OCI-LY7 (cell line): ENCODE measurements around the gene ADSS1. TPM values are rescaled to one million over a fixed set of nuclear protein-coding genes. Genes with fewer than 3 reads are reported as not detected.

ENCODE experiments used
- BruUV-seq: library from RNA; stranded (reverse); fragments of 400-500 nt; replicated peaks from 2 replicates; lab custom pipeline; 2021; lab: Mats Ljungman, UMichigan
- CTCF ChIA-PET: fragments of 300-600 bp; sonication (Branson Sonifier 250); formaldehyde crosslinking; loops from one replicate; lab custom pipeline; 2022; ENCODE audit warnings: antibody characterized with exemption; ENCODE audit not compliant: unreplicated experiment; lab: Charles Lee
- POLR2A ChIA-PET: fragments of 300-600 bp; sonication (Branson Sonifier 250); formaldehyde crosslinking; loops from one replicate; lab custom pipeline; 2022; ENCODE audit warnings: antibody characterized with exemption; lab: Charles Lee
- DNase-seq: peaks from one replicate; pipeline ENCODE4 v3.0.0-alpha.2; 2015; ENCODE audit warnings: low spot score
- H2AFZ ChIP-seq: fragments of 200-600 bp; sonication (generic), shearing (Covaris generic); 2 replicates; pipeline ENCODE4 v1.6.1; 2014; ENCODE audit warnings: mild to moderate bottlenecking, antibody characterized with exemption, low read length, moderate library complexity
- H3K27ac ChIP-seq: fragments of 200-600 bp; sonication (generic); 2 replicates; pipeline ENCODE4 v1.5.1; 2014; ENCODE audit warnings: mixed run types, low read depth, mild to moderate bottlenecking, moderate library complexity, low read length, inconsistent platforms; ENCODE audit not compliant: poor library complexity, severe bottlenecking
- H3K36me3 ChIP-seq: fragments of 200-600 bp; sonication (generic); 2 replicates; pipeline ENCODE4 v1.6.1; 2014; ENCODE audit warnings: mild to moderate bottlenecking, antibody characterized with exemption, low read length, moderate library complexity, mixed read lengths; ENCODE audit not compliant: insufficient read depth
- H3K4me1 ChIP-seq: fragments of 200-600 bp; sonication (generic); 2 replicates; pipeline ENCODE4 v1.5.1; 2014; ENCODE audit warnings: mild to moderate bottlenecking, low read length; ENCODE audit not compliant: insufficient read depth, poor library complexity, severe bottlenecking
- H3K4me2 ChIP-seq: fragments of 200-600 bp; sonication (generic); 2 replicates; pipeline ENCODE4 v1.6.1; 2014; ENCODE audit warnings: mild to moderate bottlenecking, low read length
- H3K4me3 ChIP-seq: fragments of 200-600 bp; sonication (generic); 2 replicates; pipeline ENCODE4 v1.5.1; 2014; ENCODE audit warnings: mild to moderate bottlenecking, low read depth, low read length; ENCODE audit not compliant: poor library complexity, severe bottlenecking
- H3K79me2 ChIP-seq: fragments of 200-600 bp; sonication (generic); 2 replicates; pipeline ENCODE4 v1.6.1; 2016; ENCODE audit warnings: low read depth, mild to moderate bottlenecking, low read length, moderate library complexity, mixed read lengths; ENCODE audit not compliant: insufficient read depth
- H3K9me2 ChIP-seq: fragments of 200-600 bp; sonication (generic); 2 replicates; pipeline ENCODE4 v1.6.1; 2016; ENCODE audit warnings: mild to moderate bottlenecking, low read length, mixed read lengths; ENCODE audit not compliant: insufficient read depth
- H3K9me3 ChIP-seq: fragments of 200-600 bp; sonication (generic); 2 replicates; pipeline ENCODE4 v1.6.1; 2014; ENCODE audit warnings: mild to moderate bottlenecking, mixed run types, low read length, mixed read lengths
- H4K20me1 ChIP-seq: fragments of 200-600 bp; sonication (generic); 2 replicates; pipeline ENCODE4 v1.6.1; 2014; ENCODE audit warnings: mild to moderate bottlenecking, antibody characterized with exemption, low read length, moderate library complexity, mixed read lengths; ENCODE audit not compliant: insufficient read depth
- EZH2phosphoT487 ChIP-seq: fragments of 200-600 bp; sonication (generic); IDR thresholded peaks from 2 replicates; pipeline ENCODE4 v1.6.1; 2018; ENCODE audit warnings: low read depth, borderline replicate concordance, mild to moderate bottlenecking, mixed run types, antibody characterized with exemption, low read length, moderate library complexity, mixed read lengths
- intact Hi-C: fragments of 100-400 bp; cut with micrococcal nuclease; formaldehyde crosslinking; loops from one replicate; pipeline ENCODE4 v1.10.0; 2022; ENCODE audit not compliant: unreplicated experiment
- total RNA-seq, 2 experiments: library from RNA; depleted of rRNA in 1 of 2; stranded (reverse); fragments of >200 nt in 1 of 2; shearing (Covaris generic) in 1 of 2; gene quantifications; 2 replicates each; pipeline ENCODE4 v1.2.3, GENCODE V29; 2014 to 2022
- TF ChIP-seq, protein P1 (sequence below): fragments of 200-600 bp; sonication (generic); conservative IDR thresholded peaks from 2 replicates; pipeline ENCODE4 v1.5.1; 2014; ENCODE audit warnings: mild to moderate bottlenecking, antibody characterized with exemption, low read length, moderate library complexity, mixed read lengths

ADSS1 gene
- total RNA-seq, 2 experiments from 2014 or later: 2.8 TPM; not detected in 1

DNA sequence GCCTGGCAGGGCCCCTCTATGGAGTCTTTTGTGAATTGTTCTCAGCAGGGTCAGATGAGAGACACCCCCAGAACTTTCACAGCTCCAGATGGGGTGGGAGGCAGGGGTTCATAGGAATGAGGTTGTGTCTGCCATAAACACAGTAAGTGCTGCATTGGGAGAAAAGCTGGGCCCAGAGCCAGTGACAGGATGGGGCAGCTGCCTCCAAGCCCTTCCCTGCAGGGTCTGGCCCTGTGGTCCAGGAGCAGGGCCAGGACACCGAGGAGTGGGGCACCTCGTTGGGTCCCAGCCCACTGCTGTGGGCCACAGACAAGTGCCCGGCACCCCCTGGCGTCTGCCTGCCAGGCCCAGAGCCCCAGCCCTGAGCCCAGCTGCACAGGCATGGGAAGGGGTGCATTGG, 21.4 kb upstream of the ADSS1 start:
- no peaks in the 10 kb centered on the region for H3K4me1 ChIP-seq

DNA sequence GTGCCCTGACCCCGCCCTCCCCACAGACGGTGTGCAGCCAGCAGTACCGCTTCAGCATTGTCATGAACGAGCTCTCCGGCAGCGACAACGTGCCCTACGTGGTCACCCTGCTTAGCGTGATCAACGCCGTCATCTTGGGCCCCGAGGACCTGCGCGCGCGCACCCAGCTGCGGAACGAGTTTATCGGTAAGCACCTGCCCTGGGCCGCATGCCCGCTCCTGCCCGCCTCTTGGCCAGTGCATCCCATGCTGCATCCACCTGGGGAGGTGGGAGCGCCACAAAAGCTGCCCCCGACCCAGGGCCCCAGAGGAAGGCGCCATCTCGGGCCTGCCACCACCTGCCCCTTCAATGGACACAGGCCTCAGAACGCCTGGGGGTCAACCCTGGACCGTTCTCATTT, 20.8 kb upstream of the ADSS1 start:
- Histone ChIP-seq H4K20me1 (no peaks in the 10 kb centered on the region), H3K36me3 (peaks cover 27% of the 10 kb centered on the region), H3K4me1 (no peaks in the 10 kb centered on the region), H3K27ac (no peak overlapping the region), H3K9me2 (no peaks in the 10 kb centered on the region), H3K4me2 (no peak overlapping the region), H2AFZ (no peak overlapping the region), H3K4me3 (no peak overlapping the region), H3K9me3 (no peaks in the 10 kb centered on the region), H3K79me2 (no peaks in the 10 kb centered on the region)
- intact Hi-C loops: no loop called here
- TF ChIP-seq, protein P1, sequence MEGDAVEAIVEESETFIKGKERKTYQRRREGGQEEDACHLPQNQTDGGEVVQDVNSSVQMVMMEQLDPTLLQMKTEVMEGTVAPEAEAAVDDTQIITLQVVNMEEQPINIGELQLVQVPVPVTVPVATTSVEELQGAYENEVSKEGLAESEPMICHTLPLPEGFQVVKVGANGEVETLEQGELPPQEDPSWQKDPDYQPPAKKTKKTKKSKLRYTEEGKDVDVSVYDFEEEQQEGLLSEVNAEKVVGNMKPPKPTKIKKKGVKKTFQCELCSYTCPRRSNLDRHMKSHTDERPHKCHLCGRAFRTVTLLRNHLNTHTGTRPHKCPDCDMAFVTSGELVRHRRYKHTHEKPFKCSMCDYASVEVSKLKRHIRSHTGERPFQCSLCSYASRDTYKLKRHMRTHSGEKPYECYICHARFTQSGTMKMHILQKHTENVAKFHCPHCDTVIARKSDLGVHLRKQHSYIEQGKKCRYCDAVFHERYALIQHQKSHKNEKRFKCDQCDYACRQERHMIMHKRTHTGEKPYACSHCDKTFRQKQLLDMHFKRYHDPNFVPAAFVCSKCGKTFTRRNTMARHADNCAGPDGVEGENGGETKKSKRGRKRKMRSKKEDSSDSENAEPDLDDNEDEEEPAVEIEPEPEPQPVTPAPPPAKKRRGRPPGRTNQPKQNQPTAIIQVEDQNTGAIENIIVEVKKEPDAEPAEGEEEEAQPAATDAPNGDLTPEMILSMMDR: no peak
- TF ChIP-seq EZH2phosphoT487: no peak
- ChIA-PET POLR2A (no interaction called here), CTCF (no interaction called here)
- BruUV-seq: no TSS peak
- DNase-seq: no peak

More for the DNA sequence above, 21.4 kb upstream of the ADSS1 start:
- peaks cover 27% of the 10 kb centered on the region for H3K36me3 ChIP-seq
- H3K4me3 ChIP-seq: no peak overlapping the region
- intact Hi-C loops: no loop called here
- POLR2A ChIA-PET: no interaction called here
- DNase-seq: no peak
- TF ChIP-seq, protein P1: no peak
- no peak for TF ChIP-seq EZH2phosphoT487
- no peak overlapping the region for H3K4me2 ChIP-seq
- H3K27ac ChIP-seq: no peak overlapping the region
- no peaks in the 10 kb centered on the region for H4K20me1 ChIP-seq
- BruUV-seq: no TSS peak
- H2AFZ ChIP-seq: no peak overlapping the region
- H3K9me3 ChIP-seq: no peaks in the 10 kb centered on the region
- CTCF ChIA-PET: no interaction called here
- no peaks in the 10 kb centered on the region for H3K79me2 ChIP-seq
- no peaks in the 10 kb centered on the region for H3K9me2 ChIP-seq

DNA sequence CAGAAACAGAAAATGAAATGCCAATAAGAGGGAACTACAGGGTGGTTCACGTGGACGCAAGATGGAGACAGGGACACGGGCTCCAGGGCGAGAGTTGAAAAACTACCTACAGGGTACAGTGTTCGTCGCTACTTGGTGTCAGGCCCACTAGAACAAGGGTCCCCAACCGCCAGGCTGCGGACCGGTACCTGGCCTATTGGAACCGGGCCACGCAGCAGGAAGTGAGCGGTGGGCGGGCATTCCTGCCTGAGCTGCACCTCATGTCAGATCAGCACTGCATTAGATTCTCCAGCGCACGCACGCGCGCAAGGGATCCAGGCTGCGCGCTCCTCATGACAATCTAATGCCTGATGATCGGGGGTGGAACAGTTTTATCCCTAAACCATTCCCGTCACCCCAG, 19.8 kb upstream of the ADSS1 start:
- no TSS peak for BruUV-seq
- Histone ChIP-seq H3K4me1 (no peaks in the 10 kb centered on the region), H3K4me3 (no peak overlapping the region), H2AFZ (no peak overlapping the region), H3K9me2 (no peaks in the 10 kb centered on the region), H3K4me2 (no peak overlapping the region), H4K20me1 (no peaks in the 10 kb centered on the region), H3K36me3 (peaks cover 27% of the 10 kb centered on the region), H3K27ac (no peak overlapping the region), H3K9me3 (no peaks in the 10 kb centered on the region), H3K79me2 (no peaks in the 10 kb centered on the region)
- DNase-seq: no peak
- intact Hi-C loops: no loop called here
- ChIA-PET CTCF (interaction anchor here (0.5 kb wide), 1 partner anchor 61 kb away, joined by 4 read pairs; no protein-coding TSS in a partner anchor), POLR2A (interaction anchor here (0.6 kb wide), 1 partner anchor 47 kb away, joined by 4 read pairs; no protein-coding TSS in a partner anchor)
- no peak for TF ChIP-seq EZH2phosphoT487
- TF ChIP-seq, protein P1: no peak
